ENCODE data around the gene NPR1. TPM values are rescaled to one million over a fixed set of nuclear protein-coding genes. Genes with fewer than 3 reads are reported as not detected.
A peak's percentile ranks its signal among the peaks of the same experiment; 100 is the strongest.

The NPR1 gene
- total RNA-seq, 1 donor from 2014 or later, result 187 TPM

DNA sequence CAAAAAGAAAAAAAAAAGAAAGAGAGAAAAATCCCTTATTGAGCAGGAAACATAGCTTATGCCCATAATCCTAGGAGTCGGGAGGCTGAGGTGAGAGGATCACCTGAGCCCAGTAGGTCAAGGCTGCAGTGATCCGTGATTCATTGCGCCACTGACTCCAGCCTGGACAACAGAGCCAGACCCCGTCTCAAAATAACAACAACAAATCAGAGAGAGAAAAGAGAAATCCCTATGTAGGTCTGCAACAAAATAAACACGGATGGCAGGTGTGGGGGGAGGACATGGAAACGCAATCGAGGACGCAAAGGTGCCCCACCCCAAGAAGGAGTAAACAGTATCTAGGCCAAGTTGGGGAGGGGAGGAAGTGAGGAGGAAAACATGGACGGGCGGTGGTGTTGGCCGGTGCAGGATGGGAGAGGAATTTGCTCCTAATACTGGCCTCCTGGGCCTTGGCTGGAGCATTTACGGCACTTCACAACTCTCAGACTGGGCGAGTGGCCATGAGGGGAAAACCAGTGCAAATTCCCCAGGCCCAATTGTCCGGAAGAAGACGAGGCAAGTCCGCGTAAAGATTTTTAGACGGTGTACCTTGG lies 45.2 kb upstream of the NPR1 start:
- intact Hi-C loops (cut with DNase I), result no loop called here
- Histone ChIP-seq H3K9me3 (no peaks in the 10 kb centered on the region), H3K4me1 (peaks cover 7 to 27% of the 10 kb centered on the region in 2 donors), H3K27me3 (no peaks in the 10 kb centered on the region), H3K4me3 (peak overlapping the region; percentile 71 to 97), H3K36me3 (peaks cover 11 to 19% of the 10 kb centered on the region in 2 donors), H3K27ac (peak overlapping the region; percentile 97 to 100)
- TF ChIP-seq, protein P1, sequence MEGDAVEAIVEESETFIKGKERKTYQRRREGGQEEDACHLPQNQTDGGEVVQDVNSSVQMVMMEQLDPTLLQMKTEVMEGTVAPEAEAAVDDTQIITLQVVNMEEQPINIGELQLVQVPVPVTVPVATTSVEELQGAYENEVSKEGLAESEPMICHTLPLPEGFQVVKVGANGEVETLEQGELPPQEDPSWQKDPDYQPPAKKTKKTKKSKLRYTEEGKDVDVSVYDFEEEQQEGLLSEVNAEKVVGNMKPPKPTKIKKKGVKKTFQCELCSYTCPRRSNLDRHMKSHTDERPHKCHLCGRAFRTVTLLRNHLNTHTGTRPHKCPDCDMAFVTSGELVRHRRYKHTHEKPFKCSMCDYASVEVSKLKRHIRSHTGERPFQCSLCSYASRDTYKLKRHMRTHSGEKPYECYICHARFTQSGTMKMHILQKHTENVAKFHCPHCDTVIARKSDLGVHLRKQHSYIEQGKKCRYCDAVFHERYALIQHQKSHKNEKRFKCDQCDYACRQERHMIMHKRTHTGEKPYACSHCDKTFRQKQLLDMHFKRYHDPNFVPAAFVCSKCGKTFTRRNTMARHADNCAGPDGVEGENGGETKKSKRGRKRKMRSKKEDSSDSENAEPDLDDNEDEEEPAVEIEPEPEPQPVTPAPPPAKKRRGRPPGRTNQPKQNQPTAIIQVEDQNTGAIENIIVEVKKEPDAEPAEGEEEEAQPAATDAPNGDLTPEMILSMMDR (IDR thresholded peaks at IDR 0.05), result no peak
- no peak for DNase-seq (ENCODE audit: low spot score in 2 of 2)

DNA sequence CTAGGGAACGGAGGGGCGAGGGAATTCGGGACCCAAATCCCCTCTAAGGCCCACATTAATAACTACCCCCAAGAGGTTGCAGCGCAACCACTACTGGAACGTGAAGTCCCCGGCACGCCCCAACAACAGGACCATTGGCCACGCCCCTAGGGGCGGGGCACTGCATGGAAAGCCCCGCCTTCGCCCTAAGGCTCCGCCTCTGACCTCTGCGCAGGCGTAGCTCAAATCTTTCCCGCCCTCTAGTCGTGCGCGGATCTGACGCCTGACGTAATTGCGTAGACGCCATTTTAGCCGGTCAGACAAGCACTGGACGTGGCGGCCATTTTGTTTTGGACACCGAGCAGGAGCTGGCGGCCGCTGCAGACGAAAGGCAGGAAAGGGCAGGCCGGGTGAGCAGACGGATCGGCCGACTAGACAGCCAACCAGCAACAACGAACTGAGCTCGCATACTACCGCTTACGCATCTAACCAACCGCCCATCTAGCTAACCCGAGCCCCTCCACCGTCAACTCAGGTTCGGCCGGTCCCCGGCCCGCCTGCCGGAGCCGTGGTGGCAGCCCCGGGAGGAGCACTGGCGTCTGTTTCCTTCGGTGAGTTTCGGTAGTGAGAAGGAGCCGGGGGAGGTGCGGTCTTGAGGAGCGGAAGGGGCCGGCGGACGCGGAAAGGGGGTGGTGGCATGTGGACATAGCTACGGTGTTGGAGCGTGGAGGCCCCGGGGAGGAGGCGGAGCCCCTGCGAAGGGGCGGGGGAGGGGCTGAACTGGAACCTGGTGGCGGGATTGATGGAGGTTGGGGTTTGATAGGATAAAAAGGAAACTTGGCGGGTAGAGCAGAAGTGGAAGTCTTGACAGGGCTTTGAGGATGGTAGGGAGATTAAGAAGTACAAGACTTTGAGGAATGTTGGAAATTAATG lies 44.5 kb upstream of the NPR1 start, which contains the start of gene CHTOP:
CHTOP (plus strand) TSS at position 313 of the 912 bp plus-strand sequence. CDS start 2,523 bp downstream, outside the sequence.
- H3K4me3 ChIP-seq, result peak within 1 kb of the TSS; percentile 71 to 97
- peaks cover 7 to 24% of the 10 kb centered on the region in 2 donors for H3K4me1 ChIP-seq
- TF ChIP-seq, protein P1 (IDR thresholded peaks at IDR 0.05), result no peak
- DNase-seq (ENCODE audit: low spot score in 2 of 2), result peak; percentile 92 to 99
- H3K27me3 ChIP-seq, result no peaks in the 10 kb centered on the region
- intact Hi-C loops (cut with DNase I), result loop anchor here (2.0 kb wide), 2 partner anchors 25 to 37 kb away; partner anchors contain the start of gene ILF2
- H3K36me3 ChIP-seq, result peaks cover 19 to 27% of the 10 kb centered on the region in 2 donors
- no peaks in the 10 kb centered on the region for H3K9me3 ChIP-seq
- peak within 1 kb of the TSS; percentile 97 to 100 for H3K27ac ChIP-seq

DNA sequence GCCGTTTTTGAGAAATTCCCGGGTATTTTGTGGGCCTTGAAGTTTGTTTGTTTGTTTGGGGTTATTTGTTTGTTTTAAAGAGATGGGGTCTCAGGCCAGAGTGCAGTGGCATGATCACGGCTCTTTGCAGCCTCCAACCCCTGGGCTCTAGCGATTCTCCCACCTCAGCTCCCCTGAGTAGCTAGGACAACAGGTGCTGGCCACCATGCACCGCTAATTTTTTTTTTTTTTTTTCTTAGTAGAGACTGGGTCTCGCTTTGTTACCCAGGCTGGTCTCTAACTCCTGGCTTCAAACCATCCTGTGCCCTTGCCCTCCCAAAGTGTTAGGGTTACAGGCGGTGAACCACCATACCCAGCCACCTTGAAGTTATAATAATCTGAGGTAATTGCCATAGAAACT lies 42.6 kb upstream of the NPR1 start:
- Histone ChIP-seq H3K4me3 (peak overlapping the region; percentile 71 to 97), H3K9me3 (no peaks in the 10 kb centered on the region), H3K36me3 (peaks cover 35 to 45% of the 10 kb centered on the region in 2 donors), H3K27ac (peak overlapping the region; percentile 0 to 97), H3K27me3 (no peaks in the 10 kb centered on the region), H3K4me1 (peaks cover 7 to 15% of the 10 kb centered on the region in 2 donors)
- TF ChIP-seq, protein P1 (IDR thresholded peaks at IDR 0.05), result no peak
- no peak for DNase-seq (ENCODE audit: low spot score in 2 of 2)
- intact Hi-C loops (cut with DNase I), result loop anchor here (2.0 kb wide), 2 partner anchors 27 to 35 kb away; partner anchors contain the start of gene ILF2

DNA sequence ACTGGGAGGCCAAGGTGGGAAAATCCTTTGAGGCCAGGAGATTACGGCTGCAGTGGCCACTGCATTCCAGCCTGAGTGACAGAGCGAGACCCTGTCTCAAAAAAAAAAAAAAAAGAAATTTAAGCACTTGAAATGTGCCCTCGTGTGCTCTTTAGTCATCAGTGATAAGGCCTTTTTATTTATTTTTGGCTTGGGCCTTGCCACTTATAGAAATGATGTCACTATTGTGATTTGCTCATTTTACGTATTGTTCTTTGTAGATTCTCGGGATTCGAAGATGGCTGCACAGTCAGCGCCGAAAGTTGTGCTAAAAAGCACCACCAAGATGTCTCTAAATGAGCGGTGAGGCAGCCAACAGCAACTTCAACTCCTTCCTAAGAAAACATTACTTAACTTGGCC lies 42.2 kb upstream of the NPR1 start:
- no peak for DNase-seq (ENCODE audit: low spot score in 2 of 2)
- H3K9me3 ChIP-seq, result no peaks in the 10 kb centered on the region
- intact Hi-C loops (cut with DNase I), result no loop called here
- H3K27ac ChIP-seq, result peak overlapping the region in 1 of 2 donors; percentile 2
- H3K4me3 ChIP-seq, result no peak overlapping the region
- H3K27me3 ChIP-seq, result no peaks in the 10 kb centered on the region
- H3K4me1 ChIP-seq, result peaks cover 7 to 15% of the 10 kb centered on the region in 2 donors
- H3K36me3 ChIP-seq, result peaks cover 38 to 50% of the 10 kb centered on the region in 2 donors
- TF ChIP-seq, protein P1 (IDR thresholded peaks at IDR 0.05), result no peak

DNA sequence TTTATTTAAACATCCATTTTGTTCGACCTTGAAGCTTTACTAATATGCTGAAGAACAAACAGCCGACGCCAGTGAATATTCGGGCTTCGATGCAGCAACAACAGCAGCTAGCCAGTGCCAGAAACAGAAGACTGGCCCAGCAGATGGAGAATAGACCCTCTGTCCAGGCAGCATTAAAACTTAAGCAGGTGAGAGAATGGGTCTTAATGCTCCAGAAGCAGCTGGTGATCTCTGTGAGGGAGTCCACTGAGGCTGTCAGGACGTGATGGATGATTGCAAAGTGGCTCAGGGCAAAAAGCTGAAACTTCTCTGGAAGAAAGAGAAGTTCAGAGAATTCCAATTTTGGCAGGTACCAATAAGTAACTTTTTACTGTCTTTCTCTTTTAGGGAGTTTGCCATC lies 40.2 kb upstream of the NPR1 start:
- no peaks in the 10 kb centered on the region for H3K27me3 ChIP-seq
- no peak for DNase-seq (ENCODE audit: low spot score in 2 of 2)
- no peak overlapping the region for H3K27ac ChIP-seq
- no peaks in the 10 kb centered on the region for H3K9me3 ChIP-seq
- H3K4me1 ChIP-seq, result peaks cover 7 to 15% of the 10 kb centered on the region in 2 donors
- intact Hi-C loops (cut with DNase I), result no loop called here
- no peak overlapping the region for H3K4me3 ChIP-seq
- TF ChIP-seq, protein P1 (IDR thresholded peaks at IDR 0.05), result no peak
- H3K36me3 ChIP-seq, result peaks cover 56 to 69% of the 10 kb centered on the region in 2 donors
